Fibroblast of lung (primary cell): ENCODE data around the gene PDE4D.

ENCODE experiments used
- EZH2 ChIP-seq: IDR thresholded peaks from 2 replicates; pipeline ENCODE4 v1.5.1; 2012; ENCODE audit warnings: low read length, control low read depth, mild to moderate bottlenecking; ENCODE audit errors: missing control alignments
- TF ChIP-seq, protein P1 (sequence below), 2 donors: IDR thresholded peaks in 1 of 2; conservative IDR thresholded peaks in 1 of 2; 1 replicate in 1 of 2; 2 replicates in 1 of 2; pipeline ENCODE4 v1.5.1; 2011 to 2012; ENCODE audit warnings: low read length in 2 of 2, control low read depth in 1 of 2, inconsistent platforms in 1 of 2, low read depth in 1 of 2, mild to moderate bottlenecking in 1 of 2

DNA sequence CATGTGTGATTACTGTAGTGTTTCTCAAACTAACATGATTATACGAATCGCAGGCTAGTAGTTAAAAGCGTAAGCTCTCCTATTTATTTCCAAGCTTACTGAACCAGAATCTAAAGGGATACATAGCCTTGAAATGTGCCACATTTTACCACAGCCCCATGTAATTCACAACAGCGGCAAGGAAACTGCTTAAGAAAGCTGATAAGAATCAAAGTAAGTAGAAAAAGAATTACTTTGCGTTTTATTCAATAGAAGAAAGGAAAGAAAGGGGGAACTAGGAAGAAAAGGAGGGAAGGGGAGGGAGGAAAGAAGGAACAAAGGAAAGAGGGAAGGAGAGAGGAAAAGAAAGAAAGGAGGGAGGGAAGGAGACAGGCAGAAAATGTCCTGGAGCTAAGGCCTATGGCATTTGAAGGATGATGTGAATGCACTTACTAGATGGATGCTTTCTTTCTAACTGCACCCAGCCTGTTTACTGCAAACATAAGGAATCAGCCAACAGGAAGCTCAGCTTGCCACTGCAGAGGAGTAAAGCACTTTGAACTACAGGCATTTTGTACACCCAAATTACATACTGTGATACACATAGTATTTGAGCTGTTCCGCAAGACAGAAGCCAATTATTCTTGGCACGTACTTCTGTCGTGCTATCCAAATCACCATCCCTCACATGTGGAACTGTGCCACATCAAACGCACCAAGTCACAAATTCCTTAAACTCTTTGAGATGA is 789.0 kb downstream of the PDE4D start:
- TF ChIP-seq, protein P1, sequence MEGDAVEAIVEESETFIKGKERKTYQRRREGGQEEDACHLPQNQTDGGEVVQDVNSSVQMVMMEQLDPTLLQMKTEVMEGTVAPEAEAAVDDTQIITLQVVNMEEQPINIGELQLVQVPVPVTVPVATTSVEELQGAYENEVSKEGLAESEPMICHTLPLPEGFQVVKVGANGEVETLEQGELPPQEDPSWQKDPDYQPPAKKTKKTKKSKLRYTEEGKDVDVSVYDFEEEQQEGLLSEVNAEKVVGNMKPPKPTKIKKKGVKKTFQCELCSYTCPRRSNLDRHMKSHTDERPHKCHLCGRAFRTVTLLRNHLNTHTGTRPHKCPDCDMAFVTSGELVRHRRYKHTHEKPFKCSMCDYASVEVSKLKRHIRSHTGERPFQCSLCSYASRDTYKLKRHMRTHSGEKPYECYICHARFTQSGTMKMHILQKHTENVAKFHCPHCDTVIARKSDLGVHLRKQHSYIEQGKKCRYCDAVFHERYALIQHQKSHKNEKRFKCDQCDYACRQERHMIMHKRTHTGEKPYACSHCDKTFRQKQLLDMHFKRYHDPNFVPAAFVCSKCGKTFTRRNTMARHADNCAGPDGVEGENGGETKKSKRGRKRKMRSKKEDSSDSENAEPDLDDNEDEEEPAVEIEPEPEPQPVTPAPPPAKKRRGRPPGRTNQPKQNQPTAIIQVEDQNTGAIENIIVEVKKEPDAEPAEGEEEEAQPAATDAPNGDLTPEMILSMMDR (conservative IDR thresholded peaks at IDR 0.05 in 1 of 2, IDR thresholded peaks at IDR 0.05 in 1 of 2; ENCODE audit: low read depth in 1 of 2, low read length in 2 of 2): no peak
- no peak for TF ChIP-seq EZH2
